Right lung (tissue), 5 donors: ENCODE measurements around the gene FOSL2. TPM values are rescaled to one million over a fixed set of nuclear protein-coding genes. Genes with fewer than 3 reads are reported as not detected.

Experiments used
- DNase-seq, 2 donors: peaks; one replicate each; pipeline ENCODE4 v3.0.0-alpha.2; 2013
- polyA plus RNA-seq, 5 donors: library from polyadenylated mRNA; unstranded; fragments of 120-200 nt; gene quantifications; one replicate each; pipeline versions ENCODE4 v1.2.1 to v1.2.3, GENCODE V29; 2013; ENCODE audit warnings: inconsistent platforms in 1 of 5, low replicate concordance in 1 of 5; ENCODE audit not compliant: insufficient read length in 5 of 5, insufficient read depth in 1 of 5

The FOSL2 gene
- polyA plus RNA-seq, 5 donors, result 10.2 to 14.3 (median 12.7) TPM

- DNase-seq, result no peak
These were observed 37.1 kb downstream of the FOSL2 start for GRCh38 chr2:28429636-28430376.

GRCh38 chr2:28430377-28430765 lies 37.7 kb downstream of the FOSL2 start:
- no peak for DNase-seq

GRCh38 chr2:28430788-28431418 lies 38.2 kb downstream of the FOSL2 start:
- DNase-seq, result no peak

- DNase-seq, result no peak
These were observed 39.1 kb downstream of the FOSL2 start for GRCh38 chr2:28431741-28432140.

- DNase-seq, result no peak
These were observed 39.7 kb downstream of the FOSL2 start for GRCh38 chr2:28432362-28432761.

- no peak for DNase-seq
These were observed 40.6 kb downstream of the FOSL2 start for GRCh38 chr2:28433215-28433614.

- no peak for DNase-seq
These were observed 41.4 kb downstream of the FOSL2 start for GRCh38 chr2:28433935-28434599.

GRCh38 chr2:28434600-28434989 lies 41.9 kb downstream of the FOSL2 start:
- no peak for DNase-seq

- no peak for DNase-seq
These were observed 42.6 kb downstream of the FOSL2 start for GRCh38 chr2:28435241-28435640.

GRCh38 chr2:28435814-28436351 lies 43.2 kb downstream of the FOSL2 start:
- DNase-seq, result no peak

- DNase-seq, result no peak
These were observed 43.9 kb downstream of the FOSL2 start for GRCh38 chr2:28436525-28437051.

- DNase-seq, result no peak
These were observed 44.6 kb downstream of the FOSL2 start for GRCh38 chr2:28437149-28437835.

GRCh38 chr2:28437918-28438317 lies 45.3 kb downstream of the FOSL2 start:
- no peak for DNase-seq

GRCh38 chr2:28438532-28439063 lies 45.9 kb downstream of the FOSL2 start:
- DNase-seq, result no peak

- no peak for DNase-seq
These were observed 46.5 kb downstream of the FOSL2 start for GRCh38 chr2:28439127-28439526.

- no peak for DNase-seq
These were observed 47.1 kb downstream of the FOSL2 start for GRCh38 chr2:28439763-28440162.

GRCh38 chr2:28442328-28442727 lies 49.7 kb downstream of the FOSL2 start:
- DNase-seq, result no peak

GRCh38 chr2:28444956-28445355 lies 52.3 kb downstream of the FOSL2 start:
- no peak for DNase-seq

- no peak for DNase-seq
These were observed 53.0 kb downstream of the FOSL2 start for GRCh38 chr2:28445448-28446258.

- DNase-seq, result no peak
These were observed 53.9 kb downstream of the FOSL2 start for GRCh38 chr2:28446531-28446930.

- DNase-seq, result no peak
These were observed 54.4 kb downstream of the FOSL2 start for GRCh38 chr2:28447086-28447485.
